Ishikawa (cell line): ENCODE measurements around the gene MED12L.

Experiments
- CEBPB ChIP-seq: IDR thresholded peaks from 2 replicates; pipeline ENCODE4 v1.6.1; 2012
- CREB1 ChIP-seq: IDR thresholded peaks from 2 replicates; pipeline ENCODE4 v1.6.1; 2012; ENCODE audit warnings: low read depth
- EGR1 ChIP-seq: IDR thresholded peaks from 2 replicates; pipeline ENCODE4 v1.6.1; 2012
- EP300 ChIP-seq: IDR thresholded peaks from 2 replicates; pipeline ENCODE4 v1.6.1; 2012; ENCODE audit warnings: borderline replicate concordance
- FOXM1 ChIP-seq: IDR thresholded peaks from 2 replicates; pipeline ENCODE4 v1.6.1; 2012; ENCODE audit warnings: low read depth, borderline replicate concordance
- MAX ChIP-seq: IDR thresholded peaks from 2 replicates; pipeline ENCODE4 v1.6.1; 2012
- NFIC ChIP-seq: IDR thresholded peaks from 2 replicates; pipeline ENCODE4 v1.6.1; 2012
- RAD21 ChIP-seq: IDR thresholded peaks from 2 replicates; pipeline ENCODE4 v1.6.1; 2012; ENCODE audit warnings: low read depth
- REST ChIP-seq: IDR thresholded peaks from 2 replicates; pipeline ENCODE4 v1.6.1; 2012; ENCODE audit warnings: low read depth, mild to moderate bottlenecking
- TAF1 ChIP-seq: IDR thresholded peaks from 2 replicates; pipeline ENCODE4 v1.6.1; 2012; ENCODE audit warnings: low read depth, mild to moderate bottlenecking
- TCF12 ChIP-seq: IDR thresholded peaks from 2 replicates; pipeline ENCODE4 v1.6.1; 2012; ENCODE audit warnings: low read depth
- TEAD4 ChIP-seq: IDR thresholded peaks from 2 replicates; pipeline ENCODE4 v1.6.1; 2012
- USF1 ChIP-seq: IDR thresholded peaks from 2 replicates; pipeline ENCODE4 v1.6.1; 2012
- YY1 ChIP-seq: IDR thresholded peaks from 2 replicates; pipeline ENCODE4 v1.6.1; 2012; ENCODE audit warnings: low read depth
- ZBTB7A ChIP-seq: IDR thresholded peaks from 2 replicates; pipeline ENCODE4 v1.6.1; 2012; ENCODE audit warnings: low read depth

The MED12L gene

GRCh38 chr3:151130428-151130827 lies 45.0 kb downstream of the MED12L start:
- no peak for TF ChIP-seq REST
- TF ChIP-seq TCF12, result no peak
- TF ChIP-seq USF1, result no peak
- no peak for TF ChIP-seq EGR1

GRCh38 chr3:151133175-151133574 lies 47.7 kb downstream of the MED12L start:
- TF ChIP-seq NFIC, result no peak
- no peak for TF ChIP-seq FOXM1
- TF ChIP-seq TCF12, result no peak
- TF ChIP-seq EP300, result no peak
- TF ChIP-seq USF1, result no peak
- no peak for TF ChIP-seq MAX
- no peak for TF ChIP-seq ZBTB7A
- no peak for TF ChIP-seq EGR1
- no peak for TF ChIP-seq CEBPB
- no peak for TF ChIP-seq TEAD4
- no peak for TF ChIP-seq TAF1
- TF ChIP-seq CREB1, result no peak
- TF ChIP-seq YY1, result no peak

- TF ChIP-seq CEBPB, result no peak
Measured at GRCh38 chr3:151133917-151134450, 48.5 kb downstream of the MED12L start.

- no peak for TF ChIP-seq ZBTB7A
- TF ChIP-seq RAD21, result no peak
- no peak for TF ChIP-seq CREB1
- TF ChIP-seq CEBPB, result no peak
- no peak for TF ChIP-seq REST
- no peak for TF ChIP-seq MAX
Measured at GRCh38 chr3:151135541-151136337, 50.3 kb downstream of the MED12L start.

- TF ChIP-seq FOXM1 (no peak), RAD21 (no peak), EGR1 (no peak), EP300 (no peak), NFIC (no peak), YY1 (no peak), TCF12 (no peak), CREB1 (no peak), REST (no peak), TAF1 (no peak), TEAD4 (no peak), MAX (no peak), CEBPB (no peak), ZBTB7A (no peak)
Measured at GRCh38 chr3:151142929-151143328, 57.5 kb downstream of the MED12L start.
